ENCODE data around the gene CREB3. TPM values are rescaled to one million over a fixed set of nuclear protein-coding genes. Genes with fewer than 3 reads are reported as not detected.

Gene CREB3
- total and polyA plus RNA-seq, 12 donors: 47.0 to 142 (median 59.0) TPM

- no peaks in the 10 kb centered on the region for H3K9me3 ChIP-seq (replicated peaks in 1 of 3)
- WGBS, 4 donors: 94 to 98% (median 96%) methylated on average over 3 to 7 of the region's 7 CpGs
- peaks cover 0 to 4% of the 10 kb centered on the region in 2 donors for H3K4me1 ChIP-seq (replicated peaks in 1 of 2)
- DNase-seq: no peak
- peak overlapping the region in 1 of 5 donors; percentile 42 for H3K27ac ChIP-seq
- H3K4me3 ChIP-seq: no peak overlapping the region
- intact Hi-C loops (cut with DNase I): no loop called here
- no peak for TF ChIP-seq CTCF (IDR thresholded peaks at IDR 0.05)
- no peak for TF ChIP-seq POLR2A (IDR thresholded peaks at IDR 0.05)
- no peaks in the 10 kb centered on the region for H3K27me3 ChIP-seq
- H3K36me3 ChIP-seq (replicated peaks in 1 of 2): peaks cover 0 to 95% of the 10 kb centered on the region in 2 donors
These were observed 26.5 kb upstream of the CREB3 start for GRCh38 chr9:35705836-35706430.

GRCh38 chr9:35706951-35707350, 25.5 kb upstream of the CREB3 start:
- Histone ChIP-seq H3K9me3 (replicated peaks in 1 of 3) (no peaks in the 10 kb centered on the region), H3K4me3 (no peak overlapping the region), H3K27ac (no peak overlapping the region), H3K27me3 (no peaks in the 10 kb centered on the region), H3K4me1 (replicated peaks in 1 of 2) (no peaks in the 10 kb centered on the region), H3K36me3 (replicated peaks in 1 of 2) (peaks cover 0 to 95% of the 10 kb centered on the region in 2 donors)
- no peak for TF ChIP-seq POLR2A (IDR thresholded peaks at IDR 0.05)
- no peak for DNase-seq
- intact Hi-C loops (cut with DNase I): no loop called here
- 86 to 98% (median 88%) methylated on average over 10 of the region's 10 CpGs for WGBS, 4 donors

GRCh38 chr9:35708146-35708545, 24.3 kb upstream of the CREB3 start:
- no peaks in the 10 kb centered on the region for H3K9me3 ChIP-seq (replicated peaks in 1 of 3)
- no peak overlapping the region for H3K27ac ChIP-seq
- peaks cover 0 to 95% of the 10 kb centered on the region in 2 donors for H3K36me3 ChIP-seq (replicated peaks in 1 of 2)
- no peaks in the 10 kb centered on the region for H3K4me1 ChIP-seq (replicated peaks in 1 of 2)
- 92 to 98% (median 95%) methylated on average over 4 of the region's 4 CpGs for WGBS, 4 donors
- TF ChIP-seq POLR2A (IDR thresholded peaks at IDR 0.05) (no peak), CTCF (IDR thresholded peaks at IDR 0.05) (no peak)
- no peak overlapping the region for H3K4me3 ChIP-seq
- no peak for DNase-seq
- intact Hi-C loops (cut with DNase I): no loop called here
- H3K27me3 ChIP-seq: no peaks in the 10 kb centered on the region

GRCh38 chr9:35710818-35711500, 21.5 kb upstream of the CREB3 start:
- intact Hi-C loops (cut with DNase I): no loop called here
- TF ChIP-seq CTCF (IDR thresholded peaks at IDR 0.05) (no peak), POLR2A (IDR thresholded peaks at IDR 0.05) (no peak)
- WGBS, 4 donors: 77 to 87% (median 79%) methylated on average over 4 to 7 of the region's 7 CpGs
- no peak overlapping the region for H3K4me3 ChIP-seq
- H3K27ac ChIP-seq: no peak overlapping the region
- peak in 1 of 7 donors; percentile 6 for DNase-seq
- H3K9me3 ChIP-seq (replicated peaks in 1 of 3): no peaks in the 10 kb centered on the region
- H3K4me1 ChIP-seq (replicated peaks in 1 of 2): no peaks in the 10 kb centered on the region
- no peaks in the 10 kb centered on the region for H3K27me3 ChIP-seq
- peaks cover 0 to 95% of the 10 kb centered on the region in 2 donors for H3K36me3 ChIP-seq (replicated peaks in 1 of 2)

Data from adrenal gland (tissue), 12 donors.